HG02798 (cell line): ENCODE measurements around the gene CTNNA1.
"Not testable (repeated sequence)": the region's sequence is repeated elsewhere in the genome, so short reads cannot be mapped to it uniquely, and the experiment has no call there.

Source experiments
- ATAC-seq: cut with Tn5 transposase; IDR thresholded peaks from one replicate; pipeline ENCODE4 v1.9.1; 2021; ENCODE audit warnings: mild to moderate bottlenecking; ENCODE audit not compliant: unreplicated experiment, poor library complexity

CTNNA1 gene

DNA sequence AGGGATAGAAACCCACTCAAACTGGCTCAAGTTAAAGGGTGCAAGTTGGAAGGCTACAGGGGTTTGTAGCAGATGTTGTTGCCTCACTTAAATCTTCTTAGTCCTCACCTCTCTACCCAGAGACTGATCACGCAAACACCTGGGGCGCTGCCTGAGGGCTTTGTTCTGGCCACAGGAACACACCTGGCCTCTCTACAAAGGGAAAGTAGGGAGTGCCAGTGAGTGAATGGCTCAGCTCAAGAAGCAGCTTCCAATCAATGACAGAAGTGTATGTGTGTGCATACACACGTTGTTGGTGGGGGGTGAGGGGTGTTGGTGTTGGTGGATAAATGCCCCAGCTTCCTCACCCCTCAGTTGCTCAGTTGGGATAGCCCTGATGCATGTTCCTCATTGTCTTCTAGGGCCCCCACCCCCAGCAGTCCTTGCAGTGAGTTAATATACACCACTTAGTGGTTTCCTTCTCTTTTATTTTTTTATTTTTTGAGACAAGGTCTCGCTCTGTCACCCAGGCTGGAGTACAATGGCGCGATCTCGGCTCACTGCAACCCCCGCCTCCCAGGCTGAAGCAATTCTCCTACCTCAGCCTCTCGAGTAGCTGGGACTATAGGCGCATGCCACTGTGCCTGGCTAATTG, 30.6 kb upstream of the CTNNA1 start:
- no peak for ATAC-seq

DNA sequence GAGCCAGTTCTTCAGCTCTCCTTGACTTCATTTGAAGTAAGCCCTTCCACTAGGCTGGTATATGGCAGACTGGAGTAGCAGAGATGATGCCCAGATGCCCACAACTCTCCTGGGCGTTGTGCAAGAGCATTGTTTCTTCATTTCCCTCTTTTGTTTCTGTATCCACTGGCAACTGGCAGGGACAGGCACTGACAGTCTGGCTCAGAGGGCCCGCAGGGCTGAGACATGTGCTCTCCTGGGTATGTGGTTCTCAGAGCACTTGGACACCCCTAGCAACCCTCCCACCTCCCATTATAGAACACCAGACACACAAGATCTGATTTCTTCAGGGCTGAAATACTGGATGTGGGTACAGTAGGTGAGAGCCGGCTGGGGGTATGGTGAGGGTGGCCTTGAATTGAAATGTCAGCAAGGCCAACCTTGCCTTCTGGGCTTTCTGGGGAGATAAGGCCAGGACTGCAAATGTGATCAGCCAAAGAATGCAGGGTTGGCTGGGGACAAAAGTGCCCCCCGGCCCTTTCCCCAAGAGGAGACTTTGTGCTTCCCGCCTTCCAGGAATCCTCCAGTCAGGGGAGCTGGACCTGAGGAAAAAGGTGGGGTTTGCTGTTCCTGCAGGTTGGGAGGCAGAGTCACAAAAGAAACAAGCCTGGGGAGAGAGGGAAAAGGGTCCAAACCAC, 28.6 kb upstream of the CTNNA1 start:
- ATAC-seq, result no peak

DNA sequence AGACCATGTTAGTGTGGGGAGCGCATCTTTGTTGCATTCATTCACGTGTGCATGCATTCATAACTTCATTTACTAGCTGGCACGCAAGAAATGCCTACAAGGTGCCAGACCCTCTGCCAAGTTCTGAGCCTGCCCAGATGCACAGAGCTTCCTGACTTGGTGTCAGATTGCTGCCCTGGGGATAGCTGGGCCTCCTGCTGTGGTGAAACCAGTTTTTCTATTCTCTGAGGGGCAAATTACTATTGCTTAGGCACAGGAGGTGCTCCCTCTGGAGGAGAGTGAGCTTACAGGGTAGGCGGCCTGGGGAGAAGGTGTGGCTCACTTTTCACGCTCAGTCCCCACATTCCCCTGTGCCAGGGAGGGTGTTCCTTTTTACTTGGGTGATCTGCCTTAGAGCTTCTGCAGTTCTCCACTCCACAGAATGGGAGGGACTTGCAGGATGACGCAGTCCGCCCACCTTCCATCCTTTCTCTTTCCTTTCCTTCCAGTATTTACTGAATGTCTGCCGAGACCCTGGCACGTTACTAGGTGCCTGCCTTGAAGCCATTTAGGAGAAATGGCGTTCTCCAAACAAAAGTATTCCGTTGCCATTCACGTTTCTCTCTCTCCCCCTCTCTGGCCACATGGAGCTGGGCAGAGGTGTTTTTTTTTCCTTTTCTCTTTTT, 27.9 kb upstream of the CTNNA1 start:
- ATAC-seq, result no peak

DNA sequence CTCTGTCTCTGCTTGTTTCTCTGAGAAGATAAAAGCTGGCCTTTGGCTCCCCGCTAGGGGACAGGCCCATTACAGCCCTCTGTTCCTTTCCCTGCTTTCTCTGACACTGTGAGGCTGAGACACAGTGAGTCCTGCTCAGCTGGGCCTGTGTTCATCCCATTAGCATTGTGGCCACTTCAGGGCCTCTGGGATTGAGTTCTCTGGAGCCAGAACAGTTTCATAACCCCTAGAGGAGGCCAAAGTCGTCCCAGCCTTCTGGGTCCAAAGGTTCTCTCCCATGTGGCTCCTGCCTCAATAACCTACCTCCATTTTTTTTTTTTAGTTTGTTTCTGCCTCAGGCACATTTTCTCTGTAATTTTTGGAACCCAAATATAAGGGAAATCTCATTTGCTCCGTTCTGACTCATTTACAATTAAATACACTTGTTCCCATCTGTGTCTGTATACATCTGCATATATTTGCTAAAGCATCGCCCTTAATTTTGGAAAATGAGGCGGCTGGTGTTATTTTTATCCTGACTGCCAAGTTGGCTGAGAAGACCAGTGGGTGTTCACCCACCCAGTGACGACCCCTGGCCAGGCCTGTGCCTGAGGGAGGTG, 27.3 kb upstream of the CTNNA1 start:
- no peak for ATAC-seq

DNA sequence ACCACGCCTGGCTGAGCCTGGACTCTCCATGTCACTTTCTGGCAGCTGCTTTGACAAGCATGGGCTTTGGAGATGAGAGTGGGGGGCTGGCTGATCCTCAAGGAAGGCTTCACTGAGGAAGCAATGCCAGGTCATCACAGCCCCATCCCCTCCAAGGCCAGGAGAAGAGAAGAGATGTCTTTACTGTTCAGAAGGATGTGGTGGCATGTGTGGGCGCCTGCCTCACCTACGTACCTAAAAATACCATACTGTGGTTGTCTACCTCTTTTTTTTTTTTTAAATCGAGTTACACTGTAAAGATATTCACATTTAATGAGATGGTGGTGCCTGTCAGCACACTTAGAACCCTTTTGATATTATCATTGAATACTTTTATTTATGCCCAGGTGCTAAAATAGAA, 26.4 kb upstream of the CTNNA1 start:
- no peak for ATAC-seq

DNA sequence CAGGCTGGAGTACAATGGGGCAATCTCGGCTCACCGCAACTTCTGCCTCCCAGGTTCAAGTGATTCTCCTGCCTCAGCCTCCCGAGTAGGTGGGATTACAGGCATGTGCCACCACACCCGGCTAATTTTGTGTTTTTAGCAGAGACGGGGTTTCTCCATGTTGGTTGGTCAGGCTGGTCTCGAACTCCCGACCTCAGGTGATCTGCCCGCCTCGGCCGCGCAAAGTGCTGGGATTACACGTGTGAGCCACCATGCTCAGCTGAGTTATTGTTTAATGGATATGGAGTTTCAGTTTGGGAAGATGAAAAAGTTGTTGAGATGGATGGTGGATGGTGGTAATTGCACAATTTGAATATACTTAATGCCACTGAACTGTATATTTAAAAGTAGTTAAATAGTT, 22.7 kb upstream of the CTNNA1 start:
- ATAC-seq, result not testable (repeated sequence)

DNA sequence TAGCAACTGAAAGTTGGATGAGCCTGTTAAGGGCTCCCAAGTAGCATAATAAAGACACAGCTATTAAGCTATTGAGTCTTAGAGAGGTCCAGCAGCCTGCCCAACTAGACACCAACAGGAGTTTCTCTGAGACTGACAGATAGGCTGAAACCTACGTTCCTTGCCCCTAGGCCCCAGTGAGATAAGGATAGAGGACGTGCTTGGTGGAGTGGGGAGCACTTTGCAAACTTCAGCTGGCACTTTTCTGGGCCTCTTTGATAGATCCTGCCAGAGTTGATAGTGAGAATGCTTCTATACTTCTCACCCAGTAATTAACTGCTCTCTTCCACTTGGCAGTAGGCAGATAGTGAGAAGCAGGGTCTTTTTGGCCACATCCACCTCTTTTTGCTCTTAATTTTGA, 20.8 kb upstream of the CTNNA1 start:
- no peak for ATAC-seq

DNA sequence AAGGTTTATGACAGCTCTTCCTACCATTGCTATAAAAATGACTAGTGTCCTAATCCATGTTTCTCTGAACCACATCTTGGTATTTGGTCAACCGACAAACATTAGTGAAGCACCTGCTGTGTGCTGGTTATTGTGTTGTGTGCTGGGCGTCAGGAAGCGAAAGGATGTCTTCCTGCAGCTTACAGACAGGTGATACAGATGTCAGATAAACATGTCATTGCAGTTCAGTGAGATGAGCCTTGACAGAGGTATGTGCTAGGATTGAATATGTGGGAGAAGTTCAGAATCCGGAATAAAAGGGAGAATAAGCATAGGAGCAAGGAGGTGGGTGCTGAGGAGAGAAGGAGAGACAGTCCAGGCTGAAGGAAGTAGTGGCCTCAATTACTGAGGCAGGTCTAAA, 20.3 kb upstream of the CTNNA1 start:
- ATAC-seq, result no peak

DNA sequence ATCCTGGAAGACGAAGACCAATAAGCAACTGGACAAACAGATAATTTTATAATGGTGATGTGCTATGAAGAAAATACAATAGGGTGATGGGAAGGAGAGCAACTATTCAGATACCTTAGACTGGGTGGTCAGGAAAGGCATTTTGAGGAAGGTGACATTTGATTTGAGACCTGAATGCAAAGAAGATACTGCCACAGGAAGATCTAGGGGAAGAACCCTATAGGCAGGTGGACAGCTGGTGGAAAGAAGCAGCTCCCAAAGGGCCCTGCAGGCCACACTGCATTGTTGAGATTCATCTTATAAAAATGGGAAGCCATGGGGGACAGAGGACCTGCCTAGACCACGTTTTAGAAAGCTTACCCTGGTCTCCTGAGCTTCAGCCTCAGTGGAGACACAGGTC, 19.7 kb upstream of the CTNNA1 start:
- no peak for ATAC-seq

DNA sequence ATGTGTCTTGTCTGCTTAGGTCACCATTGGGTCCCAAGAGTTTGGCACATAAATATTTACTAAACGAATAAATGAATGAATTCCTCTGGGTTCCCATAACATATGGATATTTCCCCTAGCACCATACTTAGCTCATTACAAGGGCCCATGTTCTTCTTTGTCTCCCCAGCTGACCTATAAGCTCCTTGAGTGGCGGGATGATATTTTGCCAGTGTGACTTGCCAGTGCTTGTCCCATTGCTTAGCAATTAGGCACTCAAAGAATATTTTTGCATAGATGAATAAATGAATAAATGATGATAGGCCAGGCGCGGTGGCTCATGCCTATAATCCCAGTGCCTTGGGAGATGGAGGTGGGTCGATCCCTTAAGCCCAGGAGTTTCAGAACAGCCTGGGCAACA, 16.9 kb upstream of the CTNNA1 start:
- ATAC-seq, result no peak

DNA sequence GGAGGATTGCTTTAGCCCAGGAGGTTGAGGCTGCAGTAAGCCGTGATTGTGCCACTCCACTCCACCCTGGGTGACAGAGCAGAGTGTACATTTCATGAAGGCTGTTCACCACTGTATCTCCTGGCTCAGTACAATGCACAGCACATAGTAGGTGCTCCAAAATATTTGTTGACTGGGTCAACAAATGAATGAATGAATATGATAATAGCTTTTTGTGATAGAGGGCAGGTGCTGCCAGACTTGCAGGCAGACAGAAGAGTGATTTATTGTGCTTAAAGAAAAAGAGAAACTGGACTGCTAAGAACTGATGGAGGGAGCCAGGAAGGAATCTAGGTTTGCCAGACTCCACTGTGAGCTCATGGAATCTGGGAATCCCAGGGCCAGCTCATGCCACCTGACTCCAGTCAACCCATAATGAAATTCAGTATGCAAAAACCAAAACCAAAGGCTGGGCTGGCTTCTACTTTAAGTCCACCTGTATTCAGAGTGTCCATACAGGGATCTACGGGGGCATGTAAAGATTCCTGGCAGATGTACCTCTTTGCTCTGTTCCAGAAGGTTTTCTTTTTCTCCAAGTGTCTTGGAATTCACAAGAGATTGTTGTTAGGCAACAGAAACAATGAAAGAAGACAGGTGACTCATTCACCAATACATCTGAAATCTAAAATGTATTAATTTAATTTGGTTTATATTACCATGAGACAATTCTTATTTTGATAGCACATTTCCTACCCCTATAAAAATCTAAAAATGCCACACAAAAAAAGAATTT, 15.5 kb upstream of the CTNNA1 start:
- no peak for ATAC-seq

DNA sequence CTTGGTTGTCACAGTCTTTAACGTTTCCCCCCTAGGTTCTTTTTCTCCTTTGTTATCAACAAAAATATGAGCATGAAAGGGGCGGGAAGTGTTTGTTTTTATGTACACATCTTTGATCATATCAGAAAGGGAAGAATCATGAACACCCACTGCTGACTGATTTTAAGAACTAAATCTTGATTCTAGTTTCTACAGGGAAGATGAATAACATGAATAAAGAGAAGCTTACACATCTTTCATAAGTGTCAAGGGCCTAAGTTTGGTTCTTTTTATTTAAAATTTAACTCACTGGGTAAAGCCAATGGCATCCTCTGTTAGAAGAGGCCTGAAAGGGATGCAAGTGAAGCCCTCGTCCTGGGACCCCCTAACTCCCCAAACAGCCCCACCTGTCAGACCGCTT, 14.8 kb upstream of the CTNNA1 start:
- ATAC-seq, result no peak

DNA sequence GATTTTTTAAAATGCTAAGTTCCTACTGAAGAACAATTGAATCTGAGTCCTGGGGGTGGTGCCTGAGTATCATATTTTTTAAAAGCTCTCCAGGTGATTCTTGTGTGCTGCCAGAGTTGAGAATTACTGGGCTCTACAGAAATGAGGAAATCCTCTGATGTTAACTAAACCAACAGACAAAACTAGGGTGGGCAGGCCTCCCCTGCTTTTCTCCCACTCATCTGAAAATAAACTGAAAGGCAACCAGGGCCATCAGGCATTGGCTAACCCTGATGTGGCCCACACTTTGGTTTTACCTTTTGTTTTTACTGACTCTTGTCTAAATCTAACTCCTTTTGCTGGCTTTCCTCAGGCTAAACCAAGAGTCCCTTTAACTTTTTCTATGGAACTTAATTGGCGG, 13.3 kb upstream of the CTNNA1 start:
- ATAC-seq, result no peak

DNA sequence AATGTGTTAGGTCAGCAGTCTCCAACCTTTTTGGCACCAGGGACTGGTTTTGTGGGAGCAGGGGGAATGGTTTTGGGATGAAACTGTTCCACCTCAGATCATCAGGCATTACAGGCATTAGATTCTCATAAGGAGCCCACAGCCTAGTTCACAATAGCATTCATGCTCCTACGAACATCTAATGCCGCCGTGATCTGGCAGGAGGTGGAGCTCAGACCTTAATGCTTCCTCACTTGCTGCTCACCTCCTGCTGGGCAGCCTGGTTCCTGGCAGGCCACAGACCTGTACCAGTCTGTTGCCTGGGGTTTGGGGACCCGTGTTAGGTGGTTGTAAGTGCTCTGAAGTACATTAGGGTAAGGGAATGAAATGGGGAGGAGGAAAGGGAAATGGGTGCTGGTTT, 9.7 kb upstream of the CTNNA1 start:
- ATAC-seq, result no peak

DNA sequence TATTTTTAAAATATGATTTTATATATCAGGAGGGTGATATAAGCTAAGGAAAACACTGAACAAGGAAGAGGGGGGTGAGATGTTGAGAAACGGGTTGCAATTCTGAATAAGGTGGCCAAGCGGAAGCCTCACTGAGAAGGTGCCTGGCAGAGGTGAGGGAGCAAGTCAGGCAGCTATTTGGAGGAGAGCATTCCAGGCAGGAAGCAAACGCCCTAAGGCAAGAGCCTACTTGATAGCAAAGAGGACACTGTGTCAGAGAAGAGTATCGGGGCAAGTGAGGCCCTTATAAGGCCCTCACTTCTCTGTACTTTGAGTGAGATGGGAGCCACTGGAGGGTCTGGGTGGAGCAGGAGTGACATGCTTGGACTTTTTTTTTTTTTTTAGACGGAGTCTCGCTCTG, 8.0 kb upstream of the CTNNA1 start:
- ATAC-seq, result no peak

DNA sequence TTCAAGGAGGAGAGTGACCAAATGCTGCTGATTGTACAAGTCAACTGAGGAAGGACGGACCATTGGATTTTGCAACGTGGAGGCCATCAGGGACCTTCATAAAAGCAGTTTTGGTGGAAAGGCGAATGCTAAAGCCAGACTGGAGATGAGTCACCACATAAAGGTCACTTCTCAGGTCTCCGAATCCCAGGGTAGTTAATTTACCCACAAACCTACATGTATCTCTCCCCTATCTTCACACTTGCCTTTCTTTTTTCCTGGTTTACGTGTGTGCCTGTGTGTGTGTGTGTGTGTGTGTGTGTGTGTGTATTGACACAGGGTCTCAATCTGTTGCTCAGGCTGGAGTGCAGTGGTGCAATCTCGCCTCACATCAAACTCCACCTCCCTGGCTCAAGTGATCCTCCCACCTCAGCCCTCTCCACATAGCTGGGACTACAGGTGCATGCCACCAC, 4.6 kb upstream of the CTNNA1 start:
- no peak for ATAC-seq

DNA sequence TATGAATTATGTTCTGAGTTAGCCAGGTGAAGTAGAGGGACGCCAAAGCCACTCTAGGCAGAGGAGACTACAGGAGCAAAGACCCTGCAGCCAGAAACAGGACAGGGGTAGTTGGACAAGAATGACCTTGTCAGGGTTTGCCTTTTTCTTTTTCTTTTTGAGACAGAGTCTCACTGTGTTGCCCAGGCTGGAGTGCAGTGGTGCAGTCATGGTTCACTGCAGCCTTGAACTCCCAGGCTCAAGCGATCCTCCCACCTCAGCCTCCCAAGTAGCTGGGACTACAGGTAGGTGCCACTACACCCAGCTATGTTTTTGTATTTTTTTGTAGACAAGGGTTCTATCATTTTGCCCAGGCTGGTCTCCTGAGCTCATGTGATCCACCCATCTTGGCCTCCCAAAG, 1.9 kb upstream of the CTNNA1 start:
- ATAC-seq, result not testable (repeated sequence)

DNA sequence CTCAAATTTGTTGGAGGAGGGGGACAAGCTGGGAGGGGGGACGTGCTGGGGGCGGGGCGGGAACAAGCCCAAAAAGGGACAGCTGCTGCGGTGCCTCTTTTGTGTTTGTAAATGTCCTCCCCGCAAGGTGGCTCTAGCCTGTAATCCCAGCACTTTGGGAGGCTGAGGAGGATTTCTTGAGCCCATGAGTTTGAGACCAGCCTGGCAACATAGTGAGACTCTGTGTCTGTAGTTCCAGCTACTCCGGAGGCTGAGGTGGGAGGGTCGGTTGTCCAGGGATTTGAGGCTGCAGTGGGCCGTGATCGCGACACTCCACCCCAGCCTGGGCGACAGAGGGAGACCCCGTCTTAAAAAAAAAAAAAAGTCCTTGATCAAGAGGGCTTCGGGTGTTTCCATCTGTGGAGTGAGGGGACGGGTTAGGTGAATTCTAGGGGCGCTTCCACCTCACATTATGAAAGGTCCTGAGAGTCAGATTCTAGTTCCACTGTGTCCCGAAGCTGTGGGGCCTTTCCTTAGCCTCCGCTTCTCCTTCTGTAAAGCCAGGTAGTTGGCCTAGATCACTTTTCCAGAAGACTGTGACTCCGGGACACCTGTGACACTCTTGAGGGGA, 779 bp upstream of the CTNNA1 start:
- ATAC-seq, result no peak

DNA sequence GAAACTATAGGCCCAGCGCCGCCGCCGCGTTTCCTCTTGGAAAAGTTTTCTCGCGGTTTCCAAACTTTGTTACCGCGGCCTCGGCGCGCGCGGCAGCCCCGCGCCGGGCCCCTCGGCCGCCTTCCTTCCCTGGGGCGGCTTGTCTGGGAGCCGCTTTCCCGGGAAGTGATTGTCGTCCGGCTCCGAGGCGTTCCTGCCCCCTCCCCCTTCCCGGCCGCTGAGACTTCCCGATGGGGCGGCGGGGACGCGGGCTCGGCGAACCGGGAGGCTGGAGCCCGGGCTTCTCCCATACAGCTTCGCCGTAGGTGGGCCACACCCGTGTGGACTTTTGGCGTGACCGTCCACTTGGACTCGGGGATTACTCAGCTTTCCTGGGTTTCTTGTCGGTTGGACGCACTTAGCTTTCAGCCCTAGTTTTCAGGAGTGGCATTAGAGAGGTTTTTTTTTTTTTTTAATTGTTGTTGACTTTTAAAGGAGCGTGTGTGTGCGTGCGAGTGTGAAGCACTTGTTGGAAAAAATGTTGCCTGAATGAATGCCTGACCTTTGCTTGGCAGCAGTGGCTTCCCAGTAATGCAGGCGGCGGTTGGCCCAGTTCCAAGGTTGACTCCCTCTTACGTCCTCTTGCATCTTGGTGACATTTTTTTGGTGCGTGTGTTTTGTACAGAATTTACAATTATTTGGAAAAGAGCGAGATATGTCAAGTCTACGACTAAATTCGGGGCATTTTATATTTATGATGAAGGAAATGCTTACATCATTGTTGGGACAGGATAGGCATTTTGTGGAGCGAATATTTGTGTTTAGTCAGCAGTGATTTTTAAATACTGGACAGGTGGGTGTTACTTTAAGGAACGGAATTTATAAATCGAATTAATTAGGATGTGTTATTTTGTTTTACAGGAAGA, 821 bp downstream of the CTNNA1 start:
- peak; percentile 3 for ATAC-seq
